HL-60 (cell line): ENCODE measurements around the gene ATF6.

Source experiments
- DNase-seq, 2 experiments: peaks; one replicate each; pipeline ENCODE4 v3.0.0-alpha.2; 2010 to 2020; ENCODE audit warnings: low read depth in 1 of 2, low spot score in 1 of 2
- H3K27ac ChIP-seq: fragments of 250-450 bp; sonication (Bioruptor Pico); replicated peaks from 2 replicates; pipeline ENCODE4 v1.5.1; 2020; ENCODE audit warnings: mild to moderate bottlenecking, moderate library complexity
- H3K27me3 ChIP-seq: fragments of 250-450 bp; sonication (Bioruptor Pico); 2 replicates; pipeline ENCODE4 v1.5.1; 2021; ENCODE audit warnings: mild to moderate bottlenecking, moderate library complexity; ENCODE audit not compliant: insufficient read depth, poor library complexity, severe bottlenecking
- H3K4me3 ChIP-seq: replicated peaks from 2 replicates; pipeline ENCODE4 v1.5.1; 2011; ENCODE audit warnings: mild to moderate bottlenecking, control low read depth, low read length; ENCODE audit not compliant: insufficient read depth
- GABPA ChIP-seq: IDR thresholded peaks from 2 replicates; pipeline ENCODE4 v1.6.1; 2012; ENCODE audit warnings: low read depth
- POLR2AphosphoS5 ChIP-seq: IDR thresholded peaks from 2 replicates; pipeline ENCODE4 v1.6.1; 2012; ENCODE audit warnings: low read depth
- REST ChIP-seq: IDR thresholded peaks from 2 replicates; pipeline ENCODE4 v1.6.1; 2012; ENCODE audit warnings: low read depth; ENCODE audit not compliant: insufficient replicate concordance
- SPI1 ChIP-seq: IDR thresholded peaks from 2 replicates; pipeline ENCODE4 v1.6.1; 2012; ENCODE audit warnings: low read depth, mild to moderate bottlenecking, borderline replicate concordance
- long read RNA-seq: library from polyadenylated mRNA; unstranded; transcript quantifications from one replicate; pipeline ENCODE4 v2.0.0, GENCODE V29; 2020
- TF ChIP-seq, protein P1 (sequence below): IDR thresholded peaks from one replicate; pipeline ENCODE4 v1.5.1; 2011; ENCODE audit warnings: low read length, control low read depth, inconsistent platforms; ENCODE audit not compliant: insufficient read depth

ATF6 gene
- long read RNA-seq, full-length matches to known transcripts = 241 of 326 reads
- long read RNA-seq, partial matches to known transcripts = 17 of 326 reads
- long read RNA-seq, other reads (novel, unspliced or antisense) = 68 of 326 reads

- peak within 1 kb of the TSS; percentile 100 for H3K4me3 ChIP-seq
- no peaks in the 10 kb centered on the region for H3K27me3 ChIP-seq
- peak within 1 kb of the TSS; percentile 77 for H3K27ac ChIP-seq
- peak; percentile 87 to 94 for DNase-seq
- TF ChIP-seq GABPA = peak; percentile 67
- peak; percentile 83 for TF ChIP-seq POLR2AphosphoS5
- TF ChIP-seq SPI1 = no peak
- TF ChIP-seq, protein P1, sequence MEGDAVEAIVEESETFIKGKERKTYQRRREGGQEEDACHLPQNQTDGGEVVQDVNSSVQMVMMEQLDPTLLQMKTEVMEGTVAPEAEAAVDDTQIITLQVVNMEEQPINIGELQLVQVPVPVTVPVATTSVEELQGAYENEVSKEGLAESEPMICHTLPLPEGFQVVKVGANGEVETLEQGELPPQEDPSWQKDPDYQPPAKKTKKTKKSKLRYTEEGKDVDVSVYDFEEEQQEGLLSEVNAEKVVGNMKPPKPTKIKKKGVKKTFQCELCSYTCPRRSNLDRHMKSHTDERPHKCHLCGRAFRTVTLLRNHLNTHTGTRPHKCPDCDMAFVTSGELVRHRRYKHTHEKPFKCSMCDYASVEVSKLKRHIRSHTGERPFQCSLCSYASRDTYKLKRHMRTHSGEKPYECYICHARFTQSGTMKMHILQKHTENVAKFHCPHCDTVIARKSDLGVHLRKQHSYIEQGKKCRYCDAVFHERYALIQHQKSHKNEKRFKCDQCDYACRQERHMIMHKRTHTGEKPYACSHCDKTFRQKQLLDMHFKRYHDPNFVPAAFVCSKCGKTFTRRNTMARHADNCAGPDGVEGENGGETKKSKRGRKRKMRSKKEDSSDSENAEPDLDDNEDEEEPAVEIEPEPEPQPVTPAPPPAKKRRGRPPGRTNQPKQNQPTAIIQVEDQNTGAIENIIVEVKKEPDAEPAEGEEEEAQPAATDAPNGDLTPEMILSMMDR = no peak
- TF ChIP-seq REST = no peak
Observed at GRCh38 chr1:161766102-161766981, at the start of gene ATF6. Gene ATF6, plus strand, starts transcription at chr1:161766320. Its CDS starts 41 bp downstream, at chr1:161766361.

DNA sequence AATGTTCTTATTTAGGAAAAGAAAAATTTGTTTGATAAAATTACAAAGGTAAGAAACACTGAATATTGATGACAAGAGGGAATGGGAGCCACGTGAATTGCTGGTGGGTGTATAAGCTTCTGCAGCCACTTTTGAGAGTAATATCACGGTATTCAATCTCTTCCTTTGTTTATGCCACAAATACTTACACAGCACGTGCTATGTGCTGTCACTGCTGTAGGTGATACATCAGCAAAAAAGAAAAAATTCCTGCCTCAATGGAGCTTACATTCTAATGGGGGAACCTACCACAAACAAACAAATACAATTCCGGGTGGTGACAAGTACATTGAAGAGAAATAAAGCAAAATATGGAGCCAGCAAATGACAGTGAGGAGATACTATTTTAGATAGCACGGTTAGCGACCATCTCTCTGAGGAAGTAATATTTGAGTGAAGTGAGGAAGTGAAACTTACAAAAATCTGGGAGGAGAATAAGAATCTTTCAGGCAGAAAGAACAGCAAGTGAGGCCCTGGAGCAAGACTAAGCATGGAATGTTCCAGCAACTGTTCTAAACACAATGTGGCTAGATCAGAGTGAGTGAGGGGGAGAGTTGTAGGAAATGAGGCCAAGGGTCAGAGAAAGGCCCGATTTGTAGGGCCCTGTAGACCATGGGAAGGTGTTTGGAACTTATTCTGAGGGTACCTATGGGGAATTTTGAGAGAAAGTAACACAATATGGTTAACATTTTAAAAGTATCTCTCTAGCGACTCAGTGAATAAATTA, 47.4 kb upstream of the ATF6 start:
- DNase-seq = no peak
- Histone ChIP-seq H3K27me3 (no peaks in the 10 kb centered on the region), H3K27ac (no peak overlapping the region), H3K4me3 (no peak overlapping the region)
- TF ChIP-seq SPI1 = peak; percentile 76; the same call in 1 of the 2 replicates
- no peak for TF ChIP-seq REST

DNA sequence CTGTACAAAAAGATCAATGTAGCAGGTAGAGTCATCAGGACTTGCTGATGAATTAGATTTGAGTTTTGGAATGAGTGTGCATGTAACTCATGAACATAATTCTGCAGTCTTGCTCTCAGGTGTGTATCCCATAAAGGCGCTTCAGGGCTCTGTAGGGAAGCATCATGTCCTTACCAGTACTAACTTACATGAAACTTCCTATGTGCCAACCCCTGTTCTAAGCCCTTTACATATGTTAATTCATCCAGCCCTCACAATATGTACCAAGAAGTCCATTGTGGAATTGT, 46.9 kb upstream of the ATF6 start:
- no peak for DNase-seq
- H3K27me3 ChIP-seq = no peaks in the 10 kb centered on the region
- H3K4me3 ChIP-seq = no peak overlapping the region
- no peak overlapping the region for H3K27ac ChIP-seq
- no peak for TF ChIP-seq REST
- TF ChIP-seq POLR2AphosphoS5 = no peak
- TF ChIP-seq, protein P1 = no peak
- TF ChIP-seq GABPA = no peak
- no peak for TF ChIP-seq SPI1
